ENCODE data around the gene TRPV4. TPM values are rescaled to one million over a fixed set of nuclear protein-coding genes. Genes with fewer than 3 reads are reported as not detected.

Gene TRPV4
- total and polyA plus RNA-seq, 10 of the 15 experiments (the other 5 are each of a cell fraction or from before 2014, with no cell fraction given): not detected

GRCh38 chr12:109804820-109805761 is 28.1 kb downstream of the TRPV4 start:
- no peaks in the 10 kb centered on the region for H3K79me2 ChIP-seq (ENCODE audit: control insufficient read depth, insufficient read depth, low read length)
- no peaks in the 10 kb centered on the region for H3K36me3 ChIP-seq (ENCODE audit: control insufficient read depth in 2 of 2, insufficient read depth in 2 of 2, low read length in 1 of 2)
- WGBS (ENCODE audit: insufficient coverage, insufficient replicate concordance, low lambda C conversion rate, missing lambda C conversion rate): 23% methylated on average over 12 of the region's 12 CpGs
- RAD21 ChIA-PET (ENCODE audit: unreplicated experiment): interaction anchor here (1.0 to 2.8 kb wide), 4 partner anchors 38 to 48 kb away, joined by 3 to 12 read pairs (median 6); no protein-coding TSS in a partner anchor
- no peak overlapping the region for H3K4me2 ChIP-seq (ENCODE audit: control insufficient read depth, insufficient read depth)
- no TSS peak for BruUV-seq (replicated peaks)
- SMC1A ChIA-PET (ENCODE audit: uncharacterized antibody, unreplicated experiment): interaction anchor here (0.8 to 4.6 kb wide), 6 partner anchors 38 to 91 kb away, joined by 3 to 40 read pairs (median 4); no protein-coding TSS in a partner anchor
- POLR2A ChIA-PET: interaction anchor here (0.8 kb wide), 1 partner anchor 26 kb away, joined by 4 read pairs; no protein-coding TSS in a partner anchor
- FAIRE-seq (peak; percentile 74), DNase-seq (ENCODE audit: low read depth, low spot score) (no peak), ATAC-seq (peak; percentile 91)
- TF ChIP-seq CTCF (IDR thresholded peaks at IDR 0.05 in 2 of 3, conservative IDR thresholded peaks at IDR 0.05 in 1 of 3; ENCODE audit: control insufficient read depth in 2 of 3, extremely low read depth in 1 of 3, insufficient read depth in 1 of 3, low read depth in 3 of 3, low read length in 3 of 3) (peak; percentile 88 to 98 (median 95)), IRF4 (IDR thresholded peaks at IDR 0.05; ENCODE audit: low read depth, low read length) (no peak), SMC3 (IDR thresholded peaks at IDR 0.05; ENCODE audit: borderline replicate concordance, low read length) (peak; percentile 91), SUPT20H (IDR thresholded peaks at IDR 0.05; ENCODE audit: borderline replicate concordance, control insufficient read depth, low read depth, low read length) (no peak), BCL11A (IDR thresholded peaks at IDR 0.05; ENCODE audit: low read depth, low read length) (no peak), RB1 (IDR thresholded peaks at IDR 0.05; ENCODE audit: borderline replicate concordance) (0 out of 2 replicates have a peak, but pooled peaks have one; percentile 32), RAD21 (IDR thresholded peaks at IDR 0.05; ENCODE audit: insufficient read depth, low read depth, low read length) (peak; percentile 82), YY1 (IDR thresholded peaks at IDR 0.05; ENCODE audit: low read depth, low read length) (peak; percentile 42; the same call in 1 of the 2 replicates)
- H3K4me1 ChIP-seq (ENCODE audit: control insufficient read depth, insufficient read depth, low read length): no peaks in the 10 kb centered on the region
- no peak overlapping the region for H3K9ac ChIP-seq (ENCODE audit: control insufficient read depth, insufficient read depth, low read length)
- no peaks in the 10 kb centered on the region for H4K20me1 ChIP-seq (ENCODE audit: control insufficient read depth, insufficient read depth)
- no peak overlapping the region for H3K27ac ChIP-seq (ENCODE audit: control insufficient read depth, insufficient read depth)
- CTCF ChIA-PET: interaction anchor here (0.8 to 6.1 kb wide), 14 partner anchors 21 to 312 kb away, joined by 3 to 139 read pairs (median 4); no protein-coding TSS in a partner anchor
- no peaks in the 10 kb centered on the region for H3K27me3 ChIP-seq (replicated peaks in 1 of 2; ENCODE audit: control insufficient read depth in 2 of 2, insufficient read depth in 2 of 2, low read length in 1 of 2)
- no peak overlapping the region for H3K4me3 ChIP-seq
- no peak overlapping the region for H2AFZ ChIP-seq (ENCODE audit: control insufficient read depth, low read depth, low read length)
- intact Hi-C loops (cut with micrococcal nuclease; ENCODE audit: unreplicated experiment): loop anchor here (1.0 kb wide), 2 partner anchors 40 to 75 kb away; partner anchors contain the start of gene GLTP
- in situ Hi-C loops (cut with MboI): loop anchor here (5.0 kb wide), 1 partner anchor 72 kb away; no protein-coding TSS in a partner anchor
- no peaks in the 10 kb centered on the region for H3K9me3 ChIP-seq (replicated peaks; ENCODE audit: control insufficient read depth, insufficient read depth, low read length)

Data from GM12878 (cell line).